H1 (cell line): ENCODE measurements around the gene ARRB1. TPM values are rescaled to one million over a fixed set of nuclear protein-coding genes. Genes with fewer than 3 reads are reported as not detected.

Experiments used
- CTCF ChIA-PET: fragments of 300-600 bp; sonication (Branson Sonifier 250); formaldehyde crosslinking; loops from one replicate; lab custom pipeline; 2021; ENCODE audit not compliant: partially characterized antibody; lab: Charles Lee
- POLR2A ChIA-PET: fragments of 300-600 bp; sonication (Branson Sonifier 250); formaldehyde crosslinking; loops from one replicate; lab custom pipeline; 2021; ENCODE audit warnings: inconsistent platforms; ENCODE audit not compliant: partially characterized antibody; lab: Charles Lee
- DNase-seq, 2 experiments: peaks; one replicate each; pipeline versions ENCODE4 v3.0.0 to v3.0.0-alpha.2; 2010 to 2022; ENCODE audit warnings: low spot score in 2 of 2, low read depth in 1 of 2, mixed read lengths in 1 of 2
- FAIRE-seq: peaks from 2 replicates; lab custom pipeline; 2011; peaks lifted over from hg19 to GRCh38; lab: Jason Lieb, UNC
- H2AFZ ChIP-seq: 2 replicates; pipeline ENCODE4 v1.8.1; 2012; ENCODE audit warnings: low read length, inconsistent platforms
- H2AK5ac ChIP-seq: 2 replicates; pipeline ENCODE4 v1.6.1; 2013; ENCODE audit warnings: low read depth, low read length
- H2BK120ac ChIP-seq: replicated peaks from 2 replicates; pipeline ENCODE3; 2013; ENCODE audit warnings: low read depth, low read length, inconsistent platforms
- H2BK12ac ChIP-seq: 2 replicates; pipeline ENCODE4 v1.6.1; 2013; ENCODE audit warnings: low read depth, low read length
- H2BK15ac ChIP-seq: 2 replicates; pipeline ENCODE4 v1.6.1; 2013; ENCODE audit warnings: low read length
- H2BK20ac ChIP-seq: 2 replicates; pipeline ENCODE4 v1.6.1; 2013; ENCODE audit warnings: low read length
- H2BK5ac ChIP-seq: 2 replicates; pipeline ENCODE4 v1.6.1; 2013; ENCODE audit warnings: low read depth, low read length
- H3K14ac ChIP-seq: 2 replicates; pipeline ENCODE4 v1.6.1; 2013; ENCODE audit warnings: inconsistent platforms; ENCODE audit not compliant: insufficient read length
- H3K18ac ChIP-seq: 2 replicates; pipeline ENCODE4 v1.6.1; 2013; ENCODE audit warnings: low read length; ENCODE audit errors: extremely low read depth
- H3K23ac ChIP-seq: 2 replicates; pipeline ENCODE4 v1.6.1; 2013; ENCODE audit warnings: inconsistent platforms; ENCODE audit not compliant: insufficient read length
- H3K23me2 ChIP-seq: 2 replicates; pipeline ENCODE4 v1.6.1; 2013; ENCODE audit warnings: low read depth, low read length
- H3K27ac ChIP-seq: 2 replicates; pipeline ENCODE4 v1.6.1; 2011; ENCODE audit warnings: low read depth, low read length, inconsistent platforms
- H3K27me3 ChIP-seq, 4 experiments: replicated peaks in 1 of 4; 1 replicate in 1 of 4; 2 replicates in 3 of 4; pipeline versions ENCODE4 v1.6.1 to v1.8.1; 2011 to 2013; ENCODE audit warnings: low read length in 3 of 4, mild to moderate bottlenecking in 3 of 4, inconsistent platforms in 2 of 4, mixed read lengths in 2 of 4, moderate library complexity in 1 of 4; ENCODE audit not compliant: control insufficient read depth in 3 of 4, insufficient read depth in 3 of 4; ENCODE audit errors: extremely low read depth in 1 of 4
- H3K36me3 ChIP-seq, 4 experiments: 2 replicates each; pipeline versions ENCODE4 v1.6.1 to v1.8.1; 2011 to 2013; ENCODE audit warnings: mild to moderate bottlenecking in 4 of 4, low read length in 3 of 4, moderate library complexity in 2 of 4, control low read depth in 1 of 4, inconsistent platforms in 1 of 4; ENCODE audit not compliant: insufficient read depth in 4 of 4, control insufficient read depth in 2 of 4
- H3K4ac ChIP-seq: replicated peaks from 2 replicates; pipeline ENCODE3; 2013; ENCODE audit warnings: low read length, low read depth, mixed read lengths, inconsistent platforms; ENCODE audit not compliant: insufficient read length
- H3K4me1 ChIP-seq, 4 experiments: replicated peaks in 1 of 4; 1 replicate in 1 of 4; 2 replicates in 3 of 4; pipeline versions ENCODE4 v1.6.1 to v1.8.1; 2011 to 2013; ENCODE audit warnings: low read length in 3 of 4, inconsistent platforms in 2 of 4, mixed read lengths in 1 of 4; ENCODE audit not compliant: insufficient read depth in 4 of 4, control insufficient read depth in 3 of 4
- H3K4me2 ChIP-seq, 2 experiments: 2 replicates each; pipeline versions ENCODE4 v1.6.1 to v1.8.1; 2011 to 2013; ENCODE audit warnings: low read depth in 2 of 2, low read length in 2 of 2, control low read depth in 1 of 2, inconsistent platforms in 1 of 2, mild to moderate bottlenecking in 1 of 2; ENCODE audit not compliant: insufficient read depth in 1 of 2
- H3K4me3 ChIP-seq, 4 experiments: fragments of 200-600, 300-600 bp in 1 of 4; sonication (generic), shearing (Covaris generic), sonication (Bioruptor Twin) in 1 of 4; 2 replicates each; pipeline versions ENCODE4 v1.5.1 to v1.8.1; 2011 to 2016; ENCODE audit warnings: low read length in 4 of 4, low read depth in 3 of 4, control low read depth in 2 of 4, inconsistent platforms in 2 of 4, mild to moderate bottlenecking in 2 of 4, mixed read lengths in 1 of 4, moderate library complexity in 1 of 4; ENCODE audit not compliant: insufficient read depth in 2 of 4; ENCODE audit errors: extremely low read depth in 1 of 4
- H3K56ac ChIP-seq: replicated peaks from 2 replicates; pipeline ENCODE3; 2013; ENCODE audit warnings: low read depth, mild to moderate bottlenecking, mixed read lengths, low read length, inconsistent platforms; ENCODE audit not compliant: insufficient read length
- H3K79me1 ChIP-seq: 2 replicates; pipeline ENCODE4 v1.6.1; 2013; ENCODE audit warnings: low read depth, low read length, control low read depth
- H3K79me2 ChIP-seq, 2 experiments: 2 replicates each; pipeline versions ENCODE4 v1.6.1 to v1.8.1; 2012 to 2013; ENCODE audit warnings: low read length in 2 of 2, mild to moderate bottlenecking in 2 of 2, inconsistent platforms in 1 of 2; ENCODE audit not compliant: insufficient read depth in 2 of 2, control insufficient read depth in 1 of 2
- H3K9ac ChIP-seq, 4 experiments: replicated peaks in 1 of 4; 1 replicate in 1 of 4; 2 replicates in 3 of 4; pipeline versions ENCODE4 v1.6.1 to v1.8.1; 2011 to 2013; ENCODE audit warnings: low read depth in 3 of 4, low read length in 3 of 4, control low read depth in 2 of 4, mild to moderate bottlenecking in 2 of 4, moderate library complexity in 2 of 4, inconsistent platforms in 1 of 4; ENCODE audit errors: extremely low read depth in 1 of 4
- H3K9me3 ChIP-seq, 2 experiments: 2 replicates each; pipeline versions ENCODE4 v1.6.1 to v1.8.1; 2012 to 2013; ENCODE audit warnings: mild to moderate bottlenecking in 2 of 2, moderate library complexity in 2 of 2, control low read depth in 1 of 2, inconsistent platforms in 1 of 2, low read depth in 1 of 2, low read length in 1 of 2, mixed read lengths in 1 of 2; ENCODE audit not compliant: insufficient read depth in 2 of 2
- H4K20me1 ChIP-seq, 2 experiments: replicated peaks in 1 of 2; 2 replicates each; pipeline versions ENCODE3 to v1.8.1; 2011 to 2013; ENCODE audit warnings: inconsistent platforms in 2 of 2, low read length in 2 of 2, mild to moderate bottlenecking in 1 of 2; ENCODE audit not compliant: insufficient read depth in 2 of 2, control insufficient read depth in 1 of 2
- H4K5ac ChIP-seq: 2 replicates; pipeline ENCODE4 v1.6.1; 2013; ENCODE audit warnings: low read length, low read depth, mixed read lengths, inconsistent platforms; ENCODE audit not compliant: insufficient read length
- H4K8ac ChIP-seq: 2 replicates; pipeline ENCODE4 v1.8.0; 2013; ENCODE audit warnings: mild to moderate bottlenecking, moderate library complexity, low read length, inconsistent platforms; ENCODE audit not compliant: insufficient read depth; ENCODE audit errors: extremely low read depth
- H4K91ac ChIP-seq: replicated peaks from 2 replicates; pipeline ENCODE3; 2013; ENCODE audit warnings: low read length, mixed read lengths, inconsistent platforms; ENCODE audit not compliant: insufficient read length
- EGR1 ChIP-seq: IDR thresholded peaks from 2 replicates; pipeline ENCODE4 v1.6.1; 2011; ENCODE audit warnings: low read depth, low read length, borderline replicate concordance
- FOSL1 ChIP-seq: IDR thresholded peaks from 2 replicates; pipeline ENCODE4 v1.6.1; 2011; ENCODE audit warnings: mild to moderate bottlenecking, low read depth, low read length, moderate library complexity; ENCODE audit not compliant: insufficient read depth
- HDAC2 ChIP-seq, 2 experiments: fragments of 300-600 bp in 1 of 2; sonication (generic) in 1 of 2; IDR thresholded peaks; 2 replicates each; pipeline ENCODE4 v1.6.1; 2011 to 2012; ENCODE audit warnings: low read depth in 2 of 2, low read length in 2 of 2, mild to moderate bottlenecking in 2 of 2, moderate library complexity in 2 of 2, borderline replicate concordance in 1 of 2, inconsistent platforms in 1 of 2
- KDM4A ChIP-seq: IDR thresholded peaks from one replicate; pipeline ENCODE4 v1.7.1; 2012; ENCODE audit warnings: low read depth, mild to moderate bottlenecking, moderate library complexity, low read length, inconsistent platforms; ENCODE audit not compliant: severe bottlenecking
- TCF12 ChIP-seq: IDR thresholded peaks from 2 replicates; pipeline ENCODE4 v1.6.1; 2011; ENCODE audit warnings: low read depth, mild to moderate bottlenecking, low read length
- TEAD4 ChIP-seq: IDR thresholded peaks from 2 replicates; pipeline ENCODE4 v1.6.1; 2012; ENCODE audit warnings: low read depth, low read length, inconsistent platforms, mixed read lengths
- WGBS, 2 experiments: shearing (Covaris generic) in 1 of 2; methylation state at CpG; one replicate each; pipeline versions ENCODE4 v1.1.6 to v1.1.7; 2013 to 2015; ENCODE audit warnings: low lambda C conversion rate in 2 of 2, mixed read lengths in 2 of 2, inconsistent platforms in 1 of 2, low coverage in 1 of 2, missing lambda C conversion rate in 1 of 2; ENCODE audit not compliant: insufficient replicate concordance in 2 of 2, insufficient coverage in 1 of 2, insufficient read length in 1 of 2; ENCODE audit errors: extremely low coverage in 1 of 2, missing lambda C conversion rate in 1 of 2; 5-methylcytosine and 5-hydroxymethylcytosine counted together
- polyA plus RNA-seq, 7 experiments: library from polyadenylated mRNA; depleted of rRNA in 3 of 7; stranded (reverse) in 5 of 7; unstranded in 2 of 7; fragments of >200 nt in 5 of 7; fragments of 200-250 nt in 2 of 7; gene quantifications; 1 replicate in 5 of 7; 2 replicates in 1 of 7; 4 replicates in 1 of 7; pipeline versions ENCODE4 v1.2.1 to v1.2.3, GENCODE V29; 2011 to 2013; ENCODE audit warnings: missing spikeins in 2 of 7, mixed read lengths in 2 of 7
- total RNA-seq: library from RNA; stranded (reverse); fragmentation: NEBNext Ultra II Directional; extraction: Animal tissue kit (Norgen Biotek cat#: 25700); gene quantifications from 2 replicates; pipeline ENCODE4 v1.2.1, GENCODE V29; 2021

ARRB1 gene
- total and polyA plus RNA-seq, 2 of the 8 experiments (the other 6 are each of a cell fraction or from before 2014, with no cell fraction given), result 9.4 to 31.8 TPM

DNA sequence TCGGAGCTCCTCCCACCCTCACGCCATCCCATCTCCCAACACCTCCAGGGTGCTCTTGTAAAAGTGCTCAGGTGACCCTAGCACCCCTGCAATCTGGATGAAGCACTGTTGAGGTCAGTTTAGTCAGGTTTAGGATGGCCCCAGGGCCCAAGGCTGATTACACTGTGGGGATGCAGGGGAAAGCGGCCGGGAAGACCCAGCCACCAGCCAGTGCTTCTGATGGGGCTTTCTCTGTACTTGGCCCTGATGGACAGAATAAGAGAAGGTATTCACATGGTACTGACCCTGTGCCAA lies 82.1 kb downstream of the ARRB1 start:
- POLR2A ChIA-PET, result no interaction called here

More for the DNA sequence above, 82.1 kb downstream of the ARRB1 start:
- no peak overlapping the region for H3K56ac ChIP-seq
- H2BK20ac ChIP-seq, result no peak overlapping the region
- H3K4me2 ChIP-seq, result no peak overlapping the region
- H4K8ac ChIP-seq, result no peak overlapping the region; the same call in 1 of the 2 replicates
- no peak overlapping the region for H2AK5ac ChIP-seq
- no peak overlapping the region for H2BK12ac ChIP-seq
- no peak overlapping the region for H3K14ac ChIP-seq
- no peak overlapping the region for H3K9ac ChIP-seq
- H4K20me1 ChIP-seq, result no peaks in the 10 kb centered on the region
- H3K79me2 ChIP-seq, result no peaks in the 10 kb centered on the region
- no peaks in the 10 kb centered on the region for H3K27me3 ChIP-seq
- H3K27ac ChIP-seq, result no peak overlapping the region
- no peak for TF ChIP-seq EGR1
- TF ChIP-seq TCF12, result no peak
- TF ChIP-seq KDM4A, result no peak
- TF ChIP-seq FOSL1, result no peak
- TF ChIP-seq HDAC2 (IDR thresholded peaks at IDR 0.05; ENCODE audit: borderline replicate concordance in 1 of 2, low read depth in 2 of 2, low read length in 2 of 2), result no peak
- no peak for TF ChIP-seq TEAD4
- DNase-seq (no peak), FAIRE-seq (no peak)
- no peak overlapping the region for H3K4me3 ChIP-seq
- H3K4ac ChIP-seq, result no peak overlapping the region
- no peak overlapping the region for H2AFZ ChIP-seq
- H4K5ac ChIP-seq, result no peak overlapping the region
- CTCF ChIA-PET, result interaction anchor here (0.7 to 18.0 kb wide), 8 partner anchors 11 to 127 kb away, joined by 3 to 327 read pairs (median 12); no protein-coding TSS in a partner anchor
- no peak overlapping the region; the same call in 1 of the 2 replicates for H2BK5ac ChIP-seq
- H3K23me2 ChIP-seq, result no peaks in the 10 kb centered on the region
- no peak overlapping the region for H2BK120ac ChIP-seq
- H3K18ac ChIP-seq, result no peak overlapping the region
- H4K91ac ChIP-seq, result no peak overlapping the region
- no peaks in the 10 kb centered on the region for H3K79me1 ChIP-seq
- H3K23ac ChIP-seq, result no peak overlapping the region
- 84% methylated on average over 4 of the region's 4 CpGs; no CpG with 5 or more reads in 1 of the 2 experiments for WGBS, 2 experiments
- H3K36me3 ChIP-seq, result no peaks in the 10 kb centered on the region
- no peaks in the 10 kb centered on the region for H3K9me3 ChIP-seq
- H2BK15ac ChIP-seq, result no peak overlapping the region
- H3K4me1 ChIP-seq, result peaks cover 0 to 2% (median 0%) of the 10 kb centered on the region in 4 experiments; a peak in 1 of 7 replicates
